Esophagus muscularis mucosa (tissue), 4 donors: ENCODE measurements around the gene FBXW8. TPM values are rescaled to one million over a fixed set of nuclear protein-coding genes. Genes with fewer than 3 reads are reported as not detected.

Source experiments
- DNase-seq: peaks from one replicate; pipeline ENCODE4 v3.0.0-alpha.2; 2017; ENCODE audit errors: extremely low spot score
- H3K27ac ChIP-seq, 4 donors: fragments of 200-600 bp; sonication (generic); replicated peaks in 1 of 4; 1 replicate in 3 of 4; 2 replicates in 1 of 4; pipeline ENCODE4 v1.5.1; 2016 to 2019; ENCODE audit warnings: mild to moderate bottlenecking in 1 of 4
- H3K27me3 ChIP-seq, 4 donors: fragments of 200-600 bp; sonication (generic); one replicate each; pipeline versions ENCODE4 v1.5.1 to v1.6.0; 2016 to 2019
- H3K36me3 ChIP-seq, 4 donors: fragments of 200-600 bp; sonication (generic); one replicate each; pipeline ENCODE4 v1.5.1; 2016 to 2019
- H3K4me1 ChIP-seq, 4 donors: fragments of 200-600 bp; sonication (generic); one replicate each; pipeline ENCODE4 v1.5.1; 2016 to 2019
- H3K4me3 ChIP-seq, 4 donors: fragments of 200-600 bp; sonication (generic); 1 replicate in 2 of 4; 2 replicates in 2 of 4; pipeline ENCODE4 v1.5.1; 2016 to 2019; ENCODE audit warnings: mild to moderate bottlenecking in 4 of 4, moderate library complexity in 1 of 4
- H3K9me3 ChIP-seq, 4 donors: fragments of 200-600 bp; sonication (generic); 1 replicate in 3 of 4; 2 replicates in 1 of 4; pipeline ENCODE4 v1.5.1; 2016 to 2019
- CTCF ChIP-seq, 3 experiments: fragments of 200-600 bp in 2 of 3; fragments of 450-650 bp in 1 of 3; sonication (generic) in 2 of 3; IDR thresholded peaks; one replicate each; pipeline ENCODE4 v1.5.1; 2017 to 2019; ENCODE audit warnings: antibody characterized with exemption in 3 of 3, mild to moderate bottlenecking in 2 of 3, moderate library complexity in 1 of 3
- EP300 ChIP-seq: sonication (generic); formaldehyde crosslinking; IDR thresholded peaks from one replicate; pipeline ENCODE4 v1.6.1; 2017; ENCODE audit warnings: antibody characterized with exemption
- POLR2A ChIP-seq: fragments of 450-650 bp; IDR thresholded peaks from one replicate; pipeline ENCODE4 v1.6.1; 2017; ENCODE audit warnings: antibody characterized with exemption, moderate library complexity, mild to moderate bottlenecking, low read depth
- POLR2AphosphoS5 ChIP-seq, 2 donors: sonication (generic); formaldehyde crosslinking; IDR thresholded peaks; one replicate each; pipeline ENCODE4 v1.6.1; 2017; ENCODE audit warnings: antibody characterized with exemption in 2 of 2
- WGBS: methylation state at CpG from one replicate; pipeline ENCODE4 v1.1.5; 2018; 5-methylcytosine and 5-hydroxymethylcytosine counted together
- intact Hi-C: fragments of 100-400 bp; cut with DNase I; formaldehyde crosslinking; loops from one replicate; pipeline ENCODE4 v1.15.1; 2023
- total RNA-seq, 4 donors: library from RNA; depleted of rRNA; stranded (reverse); fragments of >200 nt; gene quantifications; one replicate each; pipeline versions ENCODE4 v1.1.0 to v1.2.1, GENCODE V29; 2016

Gene FBXW8
- total RNA-seq, 4 donors from 2014 or later: 11.9 to 13.9 (median 13.3) TPM

GRCh38 chr12:116945886-116946550, 35.3 kb downstream of the FBXW8 start:
- WGBS: 87% methylated on average over 9 of the region's 9 CpGs
- peaks cover 0 to 12% (median 2%) of the 10 kb centered on the region in 4 donors for H3K9me3 ChIP-seq
- H3K27me3 ChIP-seq: no peaks in the 10 kb centered on the region
- no peak for TF ChIP-seq POLR2A
- no peak for TF ChIP-seq CTCF (IDR thresholded peaks at IDR 0.05)
- no peak for TF ChIP-seq EP300
- TF ChIP-seq POLR2AphosphoS5 (IDR thresholded peaks at IDR 0.05): no peak
- intact Hi-C loops: no loop called here
- DNase-seq: no peak
- H3K27ac ChIP-seq: no peak overlapping the region
- peaks cover 0 to 6% (median 0%) of the 10 kb centered on the region in 4 donors for H3K4me1 ChIP-seq
- H3K4me3 ChIP-seq: no peak overlapping the region
- H3K36me3 ChIP-seq: peaks cover 0 to 60% (median 29%) of the 10 kb centered on the region in 4 donors

GRCh38 chr12:116948298-116948697, 37.5 kb downstream of the FBXW8 start:
- peaks cover 8 to 74% (median 31%) of the 10 kb centered on the region in 4 donors for H3K36me3 ChIP-seq
- 80% methylated on average over 2 of the region's 2 CpGs for WGBS

GRCh38 chr12:116950628-116951325, 40.0 kb downstream of the FBXW8 start:
- no peaks in the 10 kb centered on the region for H3K9me3 ChIP-seq
- no peak for TF ChIP-seq EP300
- no peak for TF ChIP-seq CTCF (IDR thresholded peaks at IDR 0.05)
- TF ChIP-seq POLR2A: no peak
- TF ChIP-seq POLR2AphosphoS5 (IDR thresholded peaks at IDR 0.05): no peak
- no peak overlapping the region for H3K27ac ChIP-seq
- H3K36me3 ChIP-seq: peaks cover 8 to 67% (median 24%) of the 10 kb centered on the region in 4 donors
- no peak for DNase-seq
- intact Hi-C loops: no loop called here
- no peak overlapping the region for H3K4me3 ChIP-seq
- WGBS: 94% methylated on average over 15 of the region's 15 CpGs
- peaks cover 0 to 12% (median under 1%) of the 10 kb centered on the region in 4 donors for H3K4me1 ChIP-seq
- no peaks in the 10 kb centered on the region for H3K27me3 ChIP-seq

More at GRCh38 chr12:116948298-116948697, 37.5 kb downstream of the FBXW8 start:
- Histone ChIP-seq H3K27me3 (no peaks in the 10 kb centered on the region), H3K27ac (no peak overlapping the region), H3K4me3 (no peak overlapping the region), H3K4me1 (peaks cover 0 to 6% (median 0%) of the 10 kb centered on the region in 4 donors), H3K9me3 (peaks cover 0 to 5% (median 2%) of the 10 kb centered on the region in 4 donors)
- no peak for DNase-seq
- intact Hi-C loops: no loop called here
- no peak for TF ChIP-seq CTCF (IDR thresholded peaks at IDR 0.05)
- TF ChIP-seq POLR2A: no peak
- no peak for TF ChIP-seq EP300
- no peak for TF ChIP-seq POLR2AphosphoS5 (IDR thresholded peaks at IDR 0.05)

- Histone ChIP-seq H3K4me3 (no peak overlapping the region), H3K36me3 (peaks cover 2 to 27% (median 6%) of the 10 kb centered on the region in 4 donors), H3K27ac (no peak overlapping the region), H3K27me3 (no peaks in the 10 kb centered on the region), H3K9me3 (no peaks in the 10 kb centered on the region), H3K4me1 (peaks cover 0 to 12% (median 0%) of the 10 kb centered on the region in 4 donors)
- no peak for DNase-seq
- no peak for TF ChIP-seq EP300
- TF ChIP-seq POLR2AphosphoS5 (IDR thresholded peaks at IDR 0.05): no peak
- TF ChIP-seq POLR2A: no peak
- TF ChIP-seq CTCF (IDR thresholded peaks at IDR 0.05): no peak
- WGBS: 74% methylated on average over 13 of the region's 13 CpGs
- intact Hi-C loops: no loop called here
These were observed 44.1 kb downstream of the FBXW8 start for GRCh38 chr12:116954710-116955381.
